Dermis blood vessel endothelial cell (primary cell): ENCODE measurements around the gene SCAMP5. TPM values are rescaled to one million over a fixed set of nuclear protein-coding genes. Genes with fewer than 3 reads are reported as not detected.

Experiments
- DNase-seq: peaks from one replicate; pipeline ENCODE4 v3.0.0; 2010
- total RNA-seq: library from RNA; depleted of rRNA; stranded (reverse); fragments of >200 nt; gene quantifications from 2 replicates; pipeline ENCODE4 v1.2.3, GENCODE V29; 2014

SCAMP5 gene
- total RNA-seq, 1 donor from 2014 or later: 9.5 TPM

DNA sequence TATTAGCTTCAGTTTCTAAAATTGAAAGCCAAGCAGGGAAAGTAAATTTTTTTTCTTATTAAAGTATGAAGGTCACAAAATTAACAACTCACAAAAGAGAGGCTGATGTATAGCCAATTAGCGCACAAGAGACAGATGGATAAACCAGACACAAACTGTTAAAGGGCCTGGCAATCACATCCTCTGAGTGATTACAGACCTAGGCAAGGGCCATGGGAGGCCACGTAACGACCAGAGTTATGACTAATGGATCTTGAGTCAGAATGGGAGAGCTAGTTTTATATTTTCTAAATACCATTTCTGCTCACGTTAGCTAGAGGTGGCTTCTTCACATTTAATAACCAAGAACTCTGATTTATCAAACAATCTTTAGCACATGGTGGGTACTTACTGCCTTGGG is 17.8 kb upstream of the SCAMP5 start:
- DNase-seq: no peak

DNA sequence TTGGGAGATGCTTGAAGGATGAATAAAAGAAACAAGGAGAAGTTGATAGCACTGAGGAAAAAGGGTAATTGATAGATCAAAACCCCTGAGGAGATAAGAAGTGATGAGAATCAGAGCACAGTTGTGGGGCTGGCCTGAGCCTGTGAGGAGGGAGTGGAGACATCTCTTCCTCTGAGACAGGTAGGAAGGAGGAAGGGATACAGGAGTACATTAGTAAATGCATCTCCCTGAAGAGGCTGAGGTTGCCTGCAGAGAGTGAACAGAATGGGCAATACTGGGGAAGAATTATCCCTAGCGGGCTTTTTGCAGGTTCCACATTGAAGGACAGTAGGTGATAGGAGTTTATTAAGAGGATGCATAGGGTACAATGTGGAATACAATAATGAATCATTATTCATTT is 17.3 kb upstream of the SCAMP5 start:
- no peak for DNase-seq

DNA sequence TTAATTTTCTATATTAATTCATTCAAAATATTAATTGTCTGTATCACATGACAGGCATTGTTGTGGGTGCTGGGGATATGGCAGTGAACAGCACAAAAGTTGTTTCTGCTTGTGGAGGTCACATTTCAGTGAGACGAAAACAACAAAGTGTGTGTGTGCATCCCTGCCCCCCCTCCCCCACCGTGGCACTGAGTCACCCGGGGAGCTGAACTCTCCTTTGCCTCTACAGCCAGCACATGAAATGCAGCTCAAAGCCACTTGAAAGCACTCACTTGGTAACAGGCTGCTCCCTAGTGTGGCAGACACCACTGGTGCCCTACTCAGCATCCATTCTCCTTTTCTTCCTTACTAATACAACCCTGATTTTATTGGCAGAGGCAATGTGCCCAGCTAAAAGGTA is 16.9 kb upstream of the SCAMP5 start:
- DNase-seq: peak; percentile 39

DNA sequence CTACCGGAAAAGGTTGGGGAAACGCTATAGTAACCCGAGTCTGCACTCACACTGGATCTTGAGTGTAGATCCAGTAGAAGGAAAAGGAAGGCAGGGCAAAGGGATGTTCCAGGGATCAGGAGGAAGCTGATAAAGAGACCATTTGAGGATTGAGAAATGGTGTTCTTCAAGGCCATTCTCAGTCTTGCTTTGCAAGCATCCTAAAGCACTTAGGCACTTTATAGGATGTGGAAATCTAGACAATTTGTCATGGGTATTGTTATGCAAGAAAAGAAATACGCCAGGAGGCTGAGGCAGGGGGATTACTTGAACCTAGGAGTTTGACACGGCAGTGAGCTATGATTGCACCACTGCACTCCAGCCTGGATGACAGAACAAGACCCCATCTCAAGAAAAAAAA is 13.2 kb upstream of the SCAMP5 start:
- DNase-seq: no peak

DNA sequence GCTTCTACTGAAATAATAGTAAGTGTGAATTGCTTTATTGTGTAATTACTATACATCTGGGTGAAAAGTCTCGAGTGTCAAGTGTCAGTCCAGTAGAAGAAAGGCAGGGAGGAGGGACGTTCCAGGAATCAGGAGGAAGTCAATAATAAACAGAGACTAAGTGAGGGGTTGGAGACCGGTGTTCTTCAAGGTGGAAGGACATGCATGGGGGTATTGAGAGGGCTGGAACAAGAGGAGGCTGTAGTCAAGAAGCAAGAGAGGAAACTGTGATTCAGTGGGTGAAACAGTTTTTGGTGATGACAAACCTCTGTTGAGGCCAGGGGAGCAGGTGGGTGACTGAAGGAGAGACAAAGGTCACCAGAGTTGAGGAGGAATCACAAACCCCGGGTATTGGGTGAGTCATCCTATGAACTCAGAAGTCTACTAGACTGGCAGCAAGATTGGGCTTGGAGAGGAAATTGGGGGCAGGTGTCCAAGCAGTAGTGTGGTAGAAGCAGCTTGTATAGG is 11.6 kb upstream of the SCAMP5 start:
- peak; percentile 54 for DNase-seq

DNA sequence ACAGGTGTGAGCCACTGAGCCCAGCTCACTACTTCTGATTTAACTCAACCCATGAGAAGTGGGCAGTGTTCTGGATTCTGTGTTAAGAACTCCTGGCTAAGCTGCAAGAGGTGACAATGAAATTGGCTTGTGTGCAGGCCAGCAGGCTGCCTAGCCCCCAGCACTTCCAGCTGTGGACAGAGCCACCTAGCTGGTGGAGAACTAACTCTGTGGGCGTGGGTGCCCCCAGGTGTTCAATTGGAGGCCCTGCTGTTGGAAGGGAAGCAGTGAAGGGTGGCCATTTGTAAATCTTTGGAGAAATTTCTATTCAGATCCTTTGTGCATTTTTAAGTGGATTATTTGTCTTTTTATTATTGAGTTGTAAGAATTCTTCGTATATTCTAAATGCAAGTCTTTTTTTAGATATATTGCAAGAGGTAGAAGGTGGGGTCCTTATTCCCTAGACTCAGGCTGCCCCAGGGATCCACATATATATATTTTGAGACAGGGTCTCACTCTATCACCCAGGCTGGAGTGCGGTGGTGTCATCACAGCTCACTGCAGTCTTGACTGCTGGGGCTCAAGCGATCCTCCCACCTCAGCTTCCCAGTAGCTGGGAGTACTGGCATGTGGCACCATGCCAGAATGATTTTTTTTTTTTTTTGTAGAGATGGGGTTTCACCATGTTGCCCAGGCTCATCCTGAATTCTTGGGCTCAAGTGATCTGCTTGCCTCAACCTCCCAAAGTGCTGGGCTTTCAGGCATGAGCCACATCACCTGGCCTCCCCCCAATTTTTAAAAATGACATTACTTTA is 7.2 kb upstream of the SCAMP5 start:
- peak; percentile 81 for DNase-seq

DNA sequence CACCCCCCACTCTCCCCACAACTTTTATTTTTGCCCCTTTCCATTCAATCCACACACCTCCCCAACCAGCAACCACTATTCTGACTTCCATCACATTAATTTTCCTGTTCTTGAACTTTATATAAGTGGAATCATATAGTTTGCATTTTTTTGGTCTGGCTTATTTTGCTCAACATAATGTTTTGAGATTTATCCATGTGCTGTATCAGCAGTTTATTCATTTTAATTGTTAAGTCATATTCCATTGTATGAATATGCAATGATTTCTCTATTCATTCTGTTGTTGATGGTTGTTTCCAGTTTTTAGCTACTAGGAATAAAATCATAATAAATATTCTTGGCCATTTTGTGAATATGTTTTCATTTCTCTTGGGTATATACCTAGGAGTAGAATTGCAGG is 5.8 kb upstream of the SCAMP5 start:
- DNase-seq: no peak

DNA sequence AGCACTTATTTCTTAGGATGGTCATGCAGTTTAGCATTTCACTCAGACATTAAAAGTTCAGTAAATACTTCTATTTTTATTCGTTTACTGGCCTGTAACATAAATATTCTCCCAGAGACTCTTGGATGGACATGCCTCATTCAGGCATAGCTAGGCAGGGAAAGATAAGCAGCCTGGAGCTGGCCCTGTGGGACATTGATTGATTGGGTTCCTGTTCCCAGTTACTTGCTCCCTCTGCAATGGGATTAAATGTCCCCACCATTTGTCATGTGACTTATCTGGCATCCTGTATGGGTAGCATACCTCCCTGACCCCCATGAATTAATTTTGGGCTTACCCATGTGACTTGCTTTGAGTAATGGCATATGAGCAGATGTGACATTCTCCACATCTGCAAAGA is 2.7 kb upstream of the SCAMP5 start:
- DNase-seq: no peak

DNA sequence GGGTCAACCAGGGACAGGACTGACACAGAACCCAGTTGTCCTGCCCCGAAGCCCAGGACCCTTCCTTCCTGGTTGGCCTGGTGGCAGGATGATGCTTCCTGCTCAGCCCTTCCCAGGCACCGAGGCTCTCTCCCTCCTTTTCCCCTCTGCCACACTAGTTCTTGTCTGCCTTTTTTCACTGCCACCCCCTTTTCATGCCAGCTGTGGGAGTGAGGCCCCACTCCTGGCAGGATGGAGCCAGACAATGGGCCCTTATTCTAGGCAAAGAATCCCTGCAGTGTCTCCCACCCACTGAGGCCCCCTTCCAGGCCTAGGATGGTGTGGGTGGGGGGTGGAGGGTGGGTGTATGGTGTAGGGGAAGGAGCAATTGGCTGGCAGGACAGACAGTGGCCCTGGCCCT is 1.1 kb upstream of the SCAMP5 start:
- no peak for DNase-seq

DNA sequence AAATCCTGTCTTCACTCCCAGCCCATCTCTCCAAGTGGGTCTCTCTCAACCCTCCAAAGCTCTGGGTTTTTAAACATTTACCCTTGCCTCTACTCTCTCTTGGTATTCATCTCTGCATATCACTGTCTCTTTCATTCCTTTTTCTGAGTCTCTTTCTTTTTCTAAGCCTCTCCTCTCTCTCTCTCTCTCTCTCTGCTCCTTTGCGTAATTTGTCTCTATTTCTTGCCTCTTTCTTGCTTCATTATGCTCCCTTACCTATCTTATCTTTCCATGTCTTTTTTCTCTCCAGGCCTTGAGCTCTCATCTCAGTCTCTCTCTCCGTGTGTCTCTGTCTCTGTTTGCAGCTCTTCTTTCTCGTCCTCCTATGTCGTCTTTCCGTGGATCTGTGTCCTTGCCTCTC is 678 bp upstream of the SCAMP5 start:
- no peak for DNase-seq

DNA sequence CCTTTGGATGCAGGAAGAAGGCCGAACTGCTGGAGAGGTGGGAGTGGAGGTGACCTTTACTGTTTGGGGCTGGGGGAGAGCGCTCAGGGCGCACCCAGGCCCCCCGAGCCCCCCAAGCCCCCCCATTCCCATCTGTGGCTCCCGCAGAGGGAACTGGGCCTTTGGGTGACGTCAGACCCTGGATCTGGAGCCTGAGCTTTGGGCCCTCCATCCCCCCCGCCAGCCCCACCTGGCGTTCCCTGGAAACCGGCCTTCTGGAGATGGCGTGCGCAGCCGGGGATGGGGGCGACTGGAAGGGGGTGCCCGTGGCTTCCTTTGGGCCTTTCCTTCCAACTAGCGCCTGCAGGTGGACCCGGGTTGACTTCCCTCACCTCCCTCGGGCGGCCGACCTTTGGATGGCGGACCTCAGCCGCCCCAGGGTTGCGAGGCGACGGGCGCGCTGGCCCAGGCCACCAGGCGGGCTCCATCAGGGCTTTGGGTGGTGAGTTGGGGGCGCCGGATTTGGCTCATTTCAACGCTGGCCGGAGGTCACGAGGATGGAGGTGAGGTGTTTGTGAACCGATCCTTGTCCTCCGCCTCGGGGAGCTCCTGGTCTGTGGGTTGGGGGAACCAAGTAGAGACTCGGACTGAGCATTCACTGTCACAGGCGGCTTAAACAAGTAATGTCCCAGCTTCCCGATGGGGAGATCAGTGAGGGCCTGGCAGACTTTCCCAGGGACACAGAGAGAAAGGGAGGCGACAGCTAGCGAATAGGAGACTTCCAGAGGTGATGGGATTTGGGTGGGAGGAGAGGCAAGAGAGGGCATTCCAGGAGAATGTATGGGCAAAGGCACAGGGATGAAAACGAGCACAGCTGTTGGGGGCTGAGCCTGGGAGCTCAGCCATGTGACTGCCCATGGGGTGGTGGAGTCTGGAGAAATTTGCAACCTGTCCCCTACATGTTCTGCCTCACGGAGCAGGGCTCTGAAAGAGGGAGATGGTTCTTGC is 709 bp downstream of the SCAMP5 start:
- DNase-seq: peak; percentile 30

DNA sequence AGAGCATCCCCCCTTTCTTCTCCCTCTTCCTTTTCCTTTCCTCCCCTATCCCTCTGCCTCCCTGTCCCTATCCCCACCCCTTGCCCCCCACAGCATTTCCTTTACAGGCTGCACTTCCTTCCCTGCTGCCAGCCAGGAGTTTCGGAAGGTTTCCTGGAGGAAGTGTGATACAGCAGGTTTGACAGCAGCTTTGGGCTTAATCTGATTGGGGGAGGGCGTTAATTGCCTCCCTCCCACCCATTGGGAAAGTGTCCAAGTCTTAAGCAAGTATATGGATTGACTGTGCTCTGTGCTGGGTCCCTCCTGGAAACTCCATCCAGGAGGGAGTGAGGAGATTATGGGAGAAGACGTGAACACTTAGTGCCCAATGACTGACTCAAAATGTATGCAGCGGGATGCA is 1.8 kb downstream of the SCAMP5 start:
- peak; percentile 81 for DNase-seq

DNA sequence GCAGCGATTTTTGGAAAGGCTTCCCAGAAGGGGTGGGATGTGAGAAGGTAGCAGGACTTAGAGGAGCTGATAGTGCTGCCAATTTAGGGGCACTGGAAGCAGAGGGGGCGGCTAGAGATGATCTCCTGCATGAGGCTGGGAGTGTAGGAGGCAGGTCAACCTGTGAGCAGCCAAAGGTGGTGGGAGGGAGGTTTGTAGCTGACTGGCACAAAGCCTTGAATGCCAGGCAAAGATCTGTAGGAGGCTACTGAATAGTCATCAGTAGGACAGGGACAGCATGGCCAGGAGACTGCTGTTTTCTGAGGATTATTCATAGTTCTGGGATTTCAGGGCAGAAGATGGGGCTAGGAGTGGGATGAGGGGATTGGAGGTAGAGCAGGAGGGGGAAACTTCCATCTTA is 2.2 kb downstream of the SCAMP5 start:
- DNase-seq: no peak

DNA sequence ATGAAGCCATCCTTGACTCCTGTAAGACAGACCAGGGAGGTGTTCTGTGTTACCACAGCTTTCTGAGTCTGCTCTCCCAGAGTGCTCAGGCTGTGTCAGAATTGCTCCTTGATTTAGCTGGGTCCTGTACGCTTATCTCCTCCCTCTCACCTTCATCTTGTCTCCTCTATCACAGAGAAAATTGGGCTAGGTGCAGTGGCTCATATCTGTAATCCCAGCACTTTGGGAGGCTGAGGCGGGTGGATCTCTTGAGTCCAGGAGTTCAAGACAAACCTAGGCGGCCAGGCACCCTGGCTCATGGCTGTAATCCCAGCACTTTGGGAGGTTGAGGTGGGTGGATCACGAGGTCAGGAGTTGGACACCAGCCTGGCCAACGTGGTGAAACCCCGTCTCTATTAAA is 5.9 kb downstream of the SCAMP5 start:
- DNase-seq: no peak

DNA sequence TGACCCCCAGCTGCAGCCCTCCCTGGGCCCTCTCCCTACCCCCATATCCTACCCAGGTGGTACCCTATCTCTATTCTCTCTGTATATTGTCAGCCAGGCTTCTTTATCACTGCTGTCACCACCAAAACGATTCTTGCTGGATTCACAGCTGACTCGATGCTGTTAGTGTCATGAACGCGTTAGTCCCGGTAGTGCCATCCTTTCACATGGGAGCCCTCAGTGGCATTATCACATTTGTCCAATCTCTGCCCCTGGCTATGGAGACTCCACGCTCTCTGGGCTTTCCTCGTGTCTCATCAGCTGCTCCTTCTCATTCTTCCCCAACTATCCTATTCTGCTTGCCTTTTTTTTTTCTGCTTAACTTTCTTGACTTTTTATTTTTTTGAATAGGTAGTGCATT is 7.0 kb downstream of the SCAMP5 start:
- DNase-seq: no peak

DNA sequence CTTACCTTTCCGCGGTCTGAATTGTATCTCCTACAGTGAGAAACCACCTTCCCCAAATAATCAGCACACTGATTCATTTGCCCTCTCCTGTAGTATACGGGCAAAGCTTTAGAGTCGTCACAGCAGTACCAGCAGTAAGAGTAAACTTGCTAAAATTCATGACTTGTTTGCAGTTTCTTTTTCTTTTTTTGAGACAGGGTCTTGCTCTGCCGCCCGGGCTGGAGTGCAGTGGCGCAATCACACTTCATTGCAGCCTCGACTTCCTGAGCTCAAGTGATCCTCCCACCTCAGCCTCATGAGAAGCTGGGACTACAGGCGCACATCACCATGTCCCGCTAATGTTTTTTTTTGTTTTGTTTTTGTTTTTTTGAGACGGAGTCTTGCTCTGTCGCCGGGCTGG is 11.9 kb downstream of the SCAMP5 start:
- no peak for DNase-seq

DNA sequence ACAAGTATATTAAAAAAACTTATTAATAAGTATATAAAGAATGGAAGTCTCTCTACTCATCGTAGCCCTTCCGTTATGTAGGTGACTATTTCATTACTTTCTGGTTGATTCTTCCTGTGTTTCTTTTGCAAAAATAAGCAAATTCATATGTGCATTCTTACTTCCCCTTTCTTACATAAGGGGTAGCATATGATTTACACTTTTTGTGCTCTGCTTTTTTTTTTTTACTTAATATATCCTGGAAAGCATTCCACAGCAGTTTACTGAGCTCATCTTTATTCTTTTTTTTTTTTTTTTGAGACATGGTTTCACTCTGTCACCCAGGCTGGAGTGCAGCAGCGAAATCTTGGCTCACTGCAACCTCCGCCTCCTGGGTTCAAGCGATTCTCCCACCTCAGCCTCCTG is 12.9 kb downstream of the SCAMP5 start:
- no peak for DNase-seq

DNA sequence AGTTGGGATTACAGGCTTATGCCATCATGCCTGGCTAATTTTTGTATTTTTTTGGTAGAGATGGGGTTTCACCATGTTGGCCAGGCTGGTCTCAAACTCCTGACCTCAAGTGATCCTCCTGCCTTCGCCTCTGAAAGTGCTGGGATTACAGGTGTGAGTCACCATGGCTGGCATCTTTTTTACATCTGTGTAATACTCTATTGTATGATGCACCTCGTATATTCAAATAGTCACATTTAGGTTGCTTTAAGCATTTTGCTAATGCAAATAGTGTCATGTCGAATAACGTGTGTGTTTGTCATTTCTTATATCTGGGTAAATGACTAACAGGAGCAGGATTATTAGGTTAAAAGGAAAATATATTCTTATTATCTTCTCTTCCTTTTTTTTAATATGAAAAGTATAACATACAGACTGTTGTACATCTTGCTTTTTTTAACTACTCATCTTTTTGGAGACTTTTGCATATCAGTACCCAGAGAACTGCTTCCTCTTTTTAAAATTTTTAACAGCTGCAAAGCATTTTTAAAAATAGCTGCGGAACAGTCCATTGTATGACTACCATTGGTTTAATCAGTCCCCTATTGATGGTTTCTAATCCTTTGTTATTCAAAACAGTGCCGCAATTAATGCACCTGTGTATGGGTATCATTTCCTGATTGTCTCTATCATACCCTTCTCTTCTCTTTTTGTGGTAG is 13.4 kb downstream of the SCAMP5 start:
- no peak for DNase-seq

DNA sequence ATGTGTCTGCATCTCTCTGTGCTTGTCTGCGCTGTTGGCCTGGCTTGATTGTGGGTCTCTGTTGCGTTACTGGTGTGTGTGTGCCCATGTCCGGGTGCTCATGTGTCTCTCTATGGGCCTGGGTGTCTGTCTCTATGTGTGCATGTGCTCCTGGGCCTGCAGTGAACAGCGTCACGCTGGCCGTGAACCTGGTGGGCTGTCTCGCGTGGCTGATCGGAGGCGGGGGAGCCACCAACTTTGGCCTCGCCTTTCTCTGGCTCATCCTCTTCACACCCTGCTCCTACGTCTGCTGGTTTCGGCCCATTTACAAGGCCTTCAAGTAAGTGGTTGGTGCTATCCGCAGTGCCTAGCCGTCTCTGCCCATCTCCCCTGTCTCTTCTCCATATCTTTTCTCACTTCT is 21.1 kb downstream of the SCAMP5 start:
- DNase-seq: no peak

DNA sequence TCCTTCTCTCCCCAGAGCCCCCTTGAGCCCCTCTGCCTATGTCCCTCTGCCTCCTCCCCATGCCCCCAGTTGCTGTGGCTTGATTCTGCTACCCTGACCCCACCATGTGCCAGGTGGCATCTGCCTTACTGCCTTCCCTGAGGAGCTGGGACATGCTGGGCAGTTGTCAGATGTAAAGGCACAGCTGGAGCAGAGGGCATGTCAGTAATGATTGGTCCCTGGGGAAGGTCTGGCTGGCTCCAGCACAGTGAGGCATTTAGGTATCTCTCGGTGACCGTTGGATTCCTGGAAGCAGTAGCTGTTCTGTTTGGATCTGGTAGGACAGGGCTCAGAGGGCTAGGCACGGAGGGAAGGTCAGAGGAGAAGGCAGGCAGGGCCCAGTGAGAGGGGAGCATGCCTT is 24.6 kb downstream of the SCAMP5 start:
- no peak for DNase-seq

DNA sequence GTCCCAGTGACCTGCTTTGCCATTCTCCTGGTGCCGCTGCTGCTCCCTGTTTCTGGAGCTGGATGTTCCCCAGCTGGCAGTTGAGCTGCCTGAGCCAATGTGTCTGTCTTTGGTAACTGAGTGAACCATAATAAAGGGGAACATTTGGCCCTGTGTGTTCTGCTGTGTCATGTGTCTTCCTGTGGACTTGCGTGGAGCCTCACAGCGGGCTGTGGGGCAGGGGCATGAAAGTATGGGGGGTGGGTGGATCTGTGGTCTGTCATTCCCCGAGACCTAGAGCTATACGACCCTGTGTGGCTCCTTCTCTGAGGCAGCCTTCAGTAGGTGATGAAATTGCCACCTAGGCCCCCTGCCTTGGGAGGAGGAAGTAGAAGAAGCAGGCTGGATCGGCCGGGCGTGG is 26.0 kb downstream of the SCAMP5 start:
- DNase-seq: no peak

DNA sequence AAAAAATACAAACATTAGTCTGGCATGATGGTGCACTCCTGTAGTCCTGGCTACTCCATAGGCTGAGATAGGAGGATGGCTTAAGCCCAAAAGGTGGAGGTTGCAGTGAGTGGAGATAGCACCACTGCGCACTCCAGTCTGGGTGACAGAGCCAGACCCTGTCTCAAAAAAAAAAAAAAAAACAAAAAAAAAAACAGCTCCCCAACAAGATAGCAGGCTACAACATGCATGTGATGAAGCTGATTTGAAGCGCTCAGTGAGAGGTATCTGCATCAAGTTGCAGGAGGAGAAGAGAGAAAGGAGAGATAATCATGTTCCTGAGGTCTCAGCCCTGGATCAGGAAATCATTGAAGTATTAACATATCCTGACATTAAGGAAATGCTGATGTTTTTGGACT is 27.4 kb downstream of the SCAMP5 start:
- no peak for DNase-seq
